Nephron (organoid): ENCODE results near the gene HHIPL2.
A peak's percentile ranks its signal among the peaks of the same experiment; 100 is the strongest.

ENCODE experiments used
- H3K27ac Mint-ChIP-seq, 3 experiments: 2 replicates each; pipeline ENCODE4 v1.8.0; 2020; ENCODE audit warnings: mixed read lengths in 3 of 3, mild to moderate bottlenecking in 2 of 3, moderate library complexity in 1 of 3
- H3K27me3 Mint-ChIP-seq: 2 replicates; pipeline ENCODE4 v1.8.0; 2021; ENCODE audit warnings: low read depth, mild to moderate bottlenecking, moderate library complexity, mixed read lengths
- H3K36me3 Mint-ChIP-seq: 2 replicates; pipeline ENCODE4 v1.8.0; 2020; ENCODE audit warnings: low read depth, mixed read lengths
- H3K4me1 Mint-ChIP-seq: 2 replicates; pipeline ENCODE4 v1.8.0; 2020; ENCODE audit warnings: mixed read lengths
- H3K4me3 Mint-ChIP-seq, 3 experiments: 2 replicates each; pipeline ENCODE4 v1.8.0; 2020; ENCODE audit warnings: mild to moderate bottlenecking in 3 of 3, mixed read lengths in 3 of 3, moderate library complexity in 2 of 3
- H3K9me3 Mint-ChIP-seq: 2 replicates; pipeline ENCODE4 v1.8.0; 2020; ENCODE audit warnings: mixed read lengths
- TF ChIP-seq, protein P1 (sequence below), 3 experiments: fragments of 200-600 bp; sonication (generic); IDR thresholded peaks; one replicate each; pipeline ENCODE4 v1.5.0; 2021; ENCODE audit warnings: antibody characterized with exemption in 3 of 3; ENCODE audit not compliant: unreplicated experiment in 3 of 3

The HHIPL2 gene

DNA sequence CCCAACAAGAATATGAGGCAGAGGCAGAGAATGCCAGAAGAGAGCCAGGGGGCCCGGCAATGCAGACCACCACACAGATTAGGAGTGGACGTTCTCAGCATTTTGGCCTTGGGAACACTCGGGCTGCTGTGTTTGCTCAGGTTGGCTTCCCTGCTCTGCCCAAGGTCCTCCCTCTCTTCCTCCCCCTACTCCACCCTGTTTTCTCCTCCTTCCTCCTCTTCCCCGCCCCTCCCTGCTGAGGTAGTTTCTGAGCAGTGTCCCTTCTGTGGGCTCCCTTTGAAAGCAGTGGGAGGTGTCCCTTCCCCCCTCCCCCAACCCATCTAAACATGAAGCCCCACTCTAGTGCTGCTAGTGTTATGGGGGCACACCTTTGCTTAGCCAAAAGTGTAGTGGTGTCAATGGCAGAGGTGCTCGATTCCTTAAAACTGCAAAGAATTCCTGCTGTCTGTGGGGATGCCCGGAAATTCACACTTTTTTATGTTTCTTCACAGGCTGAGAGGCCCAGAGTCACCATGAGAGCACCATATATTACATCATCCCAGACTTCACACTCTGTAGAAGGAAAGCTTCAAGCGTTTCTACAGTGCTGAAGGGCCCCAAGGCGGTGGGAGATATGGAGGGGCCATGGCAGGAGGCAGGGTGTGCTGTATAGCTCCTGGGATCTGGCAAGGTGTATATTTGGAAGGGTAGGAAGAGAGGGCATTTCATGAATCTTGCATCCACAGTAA lies at the start of gene HHIPL2:
Gene HHIPL2 (minus strand): TSS at position 161 of the 728 bp plus-strand sequence. CDS start 60 bp downstream, at position 101.
- Mint-ChIP-seq H3K9me3 (no peaks in the 10 kb centered on the region), H3K4me3 (peak within 1 kb of the TSS in 2 of 3 experiments; percentile 10 to 50), H3K27me3 (peaks cover 27% of the 10 kb centered on the region), H3K36me3 (no peaks in the 10 kb centered on the region), H3K4me1 (peaks cover 13% of the 10 kb centered on the region), H3K27ac (peak within 1 kb of the TSS in 2 of 3 experiments; percentile 26 to 36)
- TF ChIP-seq, protein P1, sequence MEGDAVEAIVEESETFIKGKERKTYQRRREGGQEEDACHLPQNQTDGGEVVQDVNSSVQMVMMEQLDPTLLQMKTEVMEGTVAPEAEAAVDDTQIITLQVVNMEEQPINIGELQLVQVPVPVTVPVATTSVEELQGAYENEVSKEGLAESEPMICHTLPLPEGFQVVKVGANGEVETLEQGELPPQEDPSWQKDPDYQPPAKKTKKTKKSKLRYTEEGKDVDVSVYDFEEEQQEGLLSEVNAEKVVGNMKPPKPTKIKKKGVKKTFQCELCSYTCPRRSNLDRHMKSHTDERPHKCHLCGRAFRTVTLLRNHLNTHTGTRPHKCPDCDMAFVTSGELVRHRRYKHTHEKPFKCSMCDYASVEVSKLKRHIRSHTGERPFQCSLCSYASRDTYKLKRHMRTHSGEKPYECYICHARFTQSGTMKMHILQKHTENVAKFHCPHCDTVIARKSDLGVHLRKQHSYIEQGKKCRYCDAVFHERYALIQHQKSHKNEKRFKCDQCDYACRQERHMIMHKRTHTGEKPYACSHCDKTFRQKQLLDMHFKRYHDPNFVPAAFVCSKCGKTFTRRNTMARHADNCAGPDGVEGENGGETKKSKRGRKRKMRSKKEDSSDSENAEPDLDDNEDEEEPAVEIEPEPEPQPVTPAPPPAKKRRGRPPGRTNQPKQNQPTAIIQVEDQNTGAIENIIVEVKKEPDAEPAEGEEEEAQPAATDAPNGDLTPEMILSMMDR (IDR thresholded peaks at IDR 0.05; ENCODE audit: unreplicated experiment in 3 of 3) = no peak

DNA sequence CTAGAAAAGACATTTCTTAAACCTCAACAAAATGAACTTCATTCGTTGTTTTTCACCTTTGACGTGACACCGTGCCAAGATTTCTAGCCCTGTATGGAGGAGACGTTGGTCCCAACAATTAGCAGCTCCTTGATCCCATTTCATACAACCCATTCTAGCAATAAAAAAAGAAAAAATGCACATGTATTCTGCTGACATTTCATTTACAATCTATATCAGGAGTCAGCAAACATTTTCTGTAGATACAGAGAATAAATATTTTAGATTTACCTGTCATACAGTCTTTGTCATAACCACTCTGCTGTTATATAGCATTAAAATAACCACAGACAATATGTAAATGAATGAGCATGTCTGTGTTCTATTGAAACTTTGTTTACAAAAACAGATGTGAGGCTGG lies 48.8 kb upstream of the HHIPL2 start:
- peaks cover 8% of the 10 kb centered on the region for H3K9me3 Mint-ChIP-seq
- peaks cover 9% of the 10 kb centered on the region for H3K36me3 Mint-ChIP-seq
- no peak overlapping the region for H3K27ac Mint-ChIP-seq
- H3K4me1 Mint-ChIP-seq = no peaks in the 10 kb centered on the region
- H3K27me3 Mint-ChIP-seq = no peaks in the 10 kb centered on the region
- no peak overlapping the region for H3K4me3 Mint-ChIP-seq
- TF ChIP-seq, protein P1 (IDR thresholded peaks at IDR 0.05; ENCODE audit: unreplicated experiment in 3 of 3) = no peak

DNA sequence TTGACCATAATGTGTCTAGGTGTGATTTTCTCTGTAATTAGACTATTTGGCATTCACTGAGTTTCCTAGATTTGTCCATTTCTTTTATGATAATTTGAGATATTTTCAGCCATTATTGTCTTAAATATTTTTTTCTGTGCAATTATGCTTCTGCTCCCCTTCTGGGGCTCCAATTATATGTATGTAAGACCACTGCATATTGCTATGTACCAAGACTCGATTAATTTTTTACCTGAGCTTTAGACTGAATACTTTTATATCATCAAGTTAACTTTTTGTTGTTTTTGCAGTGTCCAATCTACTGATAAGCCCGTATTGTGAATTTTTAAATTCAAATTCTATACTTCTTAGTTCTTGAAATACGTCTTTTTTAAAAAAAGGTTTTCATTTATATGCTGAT lies 46.9 kb upstream of the HHIPL2 start:
- H3K27ac Mint-ChIP-seq = no peak overlapping the region
- no peak overlapping the region for H3K4me3 Mint-ChIP-seq
- H3K36me3 Mint-ChIP-seq = peaks cover 9% of the 10 kb centered on the region
- TF ChIP-seq, protein P1 (IDR thresholded peaks at IDR 0.05; ENCODE audit: unreplicated experiment in 3 of 3) = no peak
- no peaks in the 10 kb centered on the region for H3K27me3 Mint-ChIP-seq
- H3K4me1 Mint-ChIP-seq = peaks cover 9% of the 10 kb centered on the region
- H3K9me3 Mint-ChIP-seq = peaks cover 8% of the 10 kb centered on the region

DNA sequence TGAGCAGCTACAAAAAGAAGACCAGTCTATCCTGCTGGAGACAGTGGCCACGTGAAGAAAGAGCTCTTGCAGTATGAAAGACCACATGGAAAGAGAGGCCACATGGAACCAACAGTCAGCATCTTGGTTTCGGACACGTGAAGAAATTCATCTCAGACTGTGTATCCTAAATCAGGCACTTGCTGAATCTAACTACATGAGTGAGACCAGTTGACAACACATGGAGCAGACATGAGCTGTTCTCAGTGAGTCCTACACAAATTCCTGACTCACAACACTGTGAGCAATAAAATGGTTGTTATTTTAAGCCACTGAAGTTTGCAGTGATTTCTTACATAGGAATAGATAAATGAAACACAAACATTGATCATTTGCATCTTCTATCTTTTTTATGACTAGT lies 44.3 kb upstream of the HHIPL2 start:
- Mint-ChIP-seq H3K4me3 (peak overlapping the region in 2 of 3 experiments; percentile 22 to 32), H3K36me3 (peaks cover 20% of the 10 kb centered on the region)

DNA sequence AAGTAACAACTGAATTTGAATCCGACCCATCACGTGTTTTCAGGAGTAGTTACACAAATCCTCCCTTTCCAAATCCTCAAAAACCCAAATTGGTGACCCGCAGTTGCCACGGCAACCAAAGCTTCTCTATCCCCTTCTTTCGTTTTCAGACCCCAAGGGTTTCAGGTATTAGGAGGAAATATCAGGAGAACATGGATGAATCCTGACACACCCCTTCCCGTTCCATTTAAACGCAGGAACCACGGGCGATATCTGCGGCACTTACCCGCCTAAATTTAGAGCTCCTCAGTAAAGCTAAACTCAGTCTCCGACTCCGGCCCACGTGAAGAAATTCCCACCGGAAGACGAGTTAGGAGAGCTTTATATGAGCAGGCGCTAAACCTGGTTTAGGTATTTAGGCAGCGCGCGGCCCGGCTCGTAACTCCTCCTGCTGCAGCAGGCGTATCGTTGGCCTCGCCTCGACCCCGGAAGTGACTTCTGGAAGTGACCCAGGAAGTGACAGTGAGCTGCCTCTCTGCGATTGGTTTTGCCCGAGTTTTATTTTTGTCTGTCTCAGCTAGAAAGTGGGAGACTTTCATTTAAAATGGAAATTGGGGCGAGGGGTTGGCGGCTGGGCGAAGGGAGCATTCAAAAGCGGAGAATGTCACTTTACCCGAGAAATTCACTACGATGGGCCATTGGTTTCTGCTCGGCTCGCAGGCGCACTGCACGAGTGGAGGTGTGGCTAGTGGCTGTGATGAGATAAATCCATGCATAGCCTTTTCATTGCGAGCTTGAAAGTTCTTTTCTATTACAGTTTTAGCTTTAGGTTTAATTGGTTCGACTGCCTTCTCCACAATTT lies 41.8 kb upstream of the HHIPL2 start, which contains the start of gene TAF1A:
Gene TAF1A (minus strand): TSS at position 472 of the 841 bp plus-strand sequence.
- H3K4me3 Mint-ChIP-seq = peak within 1 kb of the TSS; percentile 89 to 98 (median 98)
- no peaks in the 10 kb centered on the region for H3K27me3 Mint-ChIP-seq

More for the DNA sequence above, 44.3 kb upstream of the HHIPL2 start:
- peaks cover 8% of the 10 kb centered on the region for H3K9me3 Mint-ChIP-seq
- peaks cover 30% of the 10 kb centered on the region for H3K4me1 Mint-ChIP-seq
- H3K27me3 Mint-ChIP-seq = no peaks in the 10 kb centered on the region
- H3K27ac Mint-ChIP-seq = no peak overlapping the region
- TF ChIP-seq, protein P1 (IDR thresholded peaks at IDR 0.05; ENCODE audit: unreplicated experiment in 3 of 3) = no peak

More for the DNA sequence above, 41.8 kb upstream of the HHIPL2 start, which contains the start of gene TAF1A:
- no peaks in the 10 kb centered on the region for H3K9me3 Mint-ChIP-seq
- H3K4me1 Mint-ChIP-seq = peaks cover 35% of the 10 kb centered on the region
- H3K27ac Mint-ChIP-seq = peak within 1 kb of the TSS; percentile 97
- H3K36me3 Mint-ChIP-seq = peaks cover 27% of the 10 kb centered on the region
- TF ChIP-seq, protein P1 (IDR thresholded peaks at IDR 0.05; ENCODE audit: unreplicated experiment in 3 of 3) = no peak
